Measurements from ENCODE around the gene XRN2. TPM values are rescaled to one million over a fixed set of nuclear protein-coding genes. Genes with fewer than 3 reads are reported as not detected.

Gene XRN2
- total RNA-seq, 1 donor from 2014 or later: 76.6 TPM

DNA sequence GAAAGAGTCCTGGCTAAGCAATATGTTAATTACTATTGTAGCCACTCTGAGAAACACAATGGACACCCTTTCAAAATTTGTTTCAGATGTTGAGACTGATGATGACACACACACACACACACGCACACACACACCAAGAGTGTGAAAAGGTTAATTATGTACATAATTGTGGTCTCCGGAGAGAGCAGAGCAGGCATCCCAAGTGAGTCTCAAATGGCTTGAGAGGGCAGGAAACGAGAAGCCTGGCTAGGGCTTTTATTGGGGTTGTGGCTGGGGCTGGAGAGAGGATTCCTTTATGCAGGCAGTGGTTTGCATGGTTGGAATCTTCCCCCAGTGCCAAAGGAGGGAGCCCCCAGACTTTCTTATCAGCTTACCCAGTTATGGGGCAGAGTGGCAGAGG is 132.4 kb downstream of the XRN2 start:
- no peak for DNase-seq (ENCODE audit: extremely low spot score, unreplicated experiment)
- Mint-ChIP-seq H3K27me3 (peaks cover 39% of the 10 kb centered on the region), H3K27ac (no peak overlapping the region), H3K4me3 (no peak overlapping the region), H3K36me3 (no peaks in the 10 kb centered on the region), H3K4me1 (ENCODE audit: unreplicated experiment) (no peaks in the 10 kb centered on the region), H3K9me3 (no peaks in the 10 kb centered on the region)
- TF ChIP-seq, protein P1, sequence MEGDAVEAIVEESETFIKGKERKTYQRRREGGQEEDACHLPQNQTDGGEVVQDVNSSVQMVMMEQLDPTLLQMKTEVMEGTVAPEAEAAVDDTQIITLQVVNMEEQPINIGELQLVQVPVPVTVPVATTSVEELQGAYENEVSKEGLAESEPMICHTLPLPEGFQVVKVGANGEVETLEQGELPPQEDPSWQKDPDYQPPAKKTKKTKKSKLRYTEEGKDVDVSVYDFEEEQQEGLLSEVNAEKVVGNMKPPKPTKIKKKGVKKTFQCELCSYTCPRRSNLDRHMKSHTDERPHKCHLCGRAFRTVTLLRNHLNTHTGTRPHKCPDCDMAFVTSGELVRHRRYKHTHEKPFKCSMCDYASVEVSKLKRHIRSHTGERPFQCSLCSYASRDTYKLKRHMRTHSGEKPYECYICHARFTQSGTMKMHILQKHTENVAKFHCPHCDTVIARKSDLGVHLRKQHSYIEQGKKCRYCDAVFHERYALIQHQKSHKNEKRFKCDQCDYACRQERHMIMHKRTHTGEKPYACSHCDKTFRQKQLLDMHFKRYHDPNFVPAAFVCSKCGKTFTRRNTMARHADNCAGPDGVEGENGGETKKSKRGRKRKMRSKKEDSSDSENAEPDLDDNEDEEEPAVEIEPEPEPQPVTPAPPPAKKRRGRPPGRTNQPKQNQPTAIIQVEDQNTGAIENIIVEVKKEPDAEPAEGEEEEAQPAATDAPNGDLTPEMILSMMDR (conservative IDR thresholded peaks at IDR 0.05): no peak

DNA sequence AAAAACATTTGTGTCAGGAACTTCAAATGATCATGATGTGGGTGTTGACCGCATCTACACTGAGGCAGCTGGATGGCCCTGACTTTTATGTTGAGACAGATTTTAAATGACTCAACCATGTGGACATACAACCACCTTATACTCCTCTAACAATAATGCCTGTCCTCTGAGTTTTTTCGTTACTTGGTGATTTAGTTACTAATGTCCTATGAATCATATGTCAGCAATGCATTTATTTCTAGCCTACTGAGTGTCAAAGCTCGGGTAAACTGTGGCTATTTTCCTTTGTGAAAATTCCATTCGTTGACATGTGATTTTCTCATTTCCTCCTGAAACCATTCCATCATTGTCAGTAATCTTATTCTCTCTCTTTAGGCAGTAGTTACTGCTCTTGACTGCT is 133.1 kb downstream of the XRN2 start:
- Mint-ChIP-seq H3K27me3 (peaks cover 43% of the 10 kb centered on the region), H3K36me3 (no peaks in the 10 kb centered on the region), H3K4me3 (no peak overlapping the region), H3K9me3 (no peaks in the 10 kb centered on the region), H3K4me1 (ENCODE audit: unreplicated experiment) (no peaks in the 10 kb centered on the region), H3K27ac (no peak overlapping the region)
- no peak for DNase-seq (ENCODE audit: extremely low spot score, unreplicated experiment)
- TF ChIP-seq, protein P1 (conservative IDR thresholded peaks at IDR 0.05): no peak

DNA sequence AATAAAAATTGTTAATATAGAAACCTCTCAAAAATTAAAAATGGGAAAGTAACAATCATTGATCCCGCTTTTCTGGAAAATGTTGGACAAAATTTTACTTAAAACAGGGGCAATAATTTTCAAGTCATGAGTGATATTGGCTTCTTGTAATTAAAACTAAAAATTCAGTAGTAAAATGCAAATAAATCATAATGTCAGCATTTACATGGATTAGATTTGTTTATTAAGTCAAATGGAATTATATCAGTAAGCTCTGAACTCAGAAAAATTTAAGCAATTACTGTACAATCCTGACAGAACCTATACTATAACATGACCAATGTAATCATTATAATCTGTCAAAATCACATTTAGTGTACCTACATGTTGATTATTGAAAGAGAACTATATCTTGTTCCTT is 134.1 kb downstream of the XRN2 start:
- TF ChIP-seq, protein P1 (conservative IDR thresholded peaks at IDR 0.05): no peak

DNA sequence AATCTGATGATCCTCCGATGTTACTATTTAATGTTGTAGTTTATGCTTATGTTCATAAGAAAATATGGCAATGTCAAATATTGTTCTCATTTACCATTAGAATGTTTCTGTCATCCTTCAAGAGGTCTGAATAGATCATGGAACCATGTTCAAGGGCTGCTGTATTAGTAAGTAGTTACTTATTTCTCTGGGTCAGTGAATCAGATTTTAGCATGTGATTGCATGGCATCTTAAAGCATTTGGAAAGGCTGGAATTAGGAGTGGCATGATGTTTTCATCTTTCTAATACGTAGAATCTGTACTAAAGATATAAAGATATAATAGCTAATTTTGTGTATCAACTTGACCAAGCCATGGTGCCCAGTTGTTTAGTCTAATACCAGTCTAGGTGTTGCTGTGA is 134.7 kb downstream of the XRN2 start:
- Mint-ChIP-seq H3K27me3 (peaks cover 43% of the 10 kb centered on the region), H3K27ac (no peak overlapping the region), H3K36me3 (no peaks in the 10 kb centered on the region)

More for the DNA sequence above, 134.1 kb downstream of the XRN2 start:
- Mint-ChIP-seq H3K27me3 (peaks cover 43% of the 10 kb centered on the region), H3K36me3 (no peaks in the 10 kb centered on the region), H3K27ac (no peak overlapping the region), H3K4me1 (ENCODE audit: unreplicated experiment) (no peaks in the 10 kb centered on the region), H3K9me3 (no peaks in the 10 kb centered on the region), H3K4me3 (no peak overlapping the region)
- DNase-seq (ENCODE audit: extremely low spot score, unreplicated experiment): no peak

More for the DNA sequence above, 134.7 kb downstream of the XRN2 start:
- no peak for DNase-seq (ENCODE audit: extremely low spot score, unreplicated experiment)
- no peak overlapping the region for H3K4me3 Mint-ChIP-seq
- H3K4me1 Mint-ChIP-seq (ENCODE audit: unreplicated experiment): no peaks in the 10 kb centered on the region
- TF ChIP-seq, protein P1 (conservative IDR thresholded peaks at IDR 0.05): no peak
- no peaks in the 10 kb centered on the region for H3K9me3 Mint-ChIP-seq

Other genes with a start within 250 kb of the XRN2 start
- gene LINC00237, start 197.0 kb upstream of the XRN2 start, total RNA-seq (ENCODE audit: low replicate concordance): not detected in 2 replicates
- 13.8 and 15.5 TPM in 2 replicates for gene KIZ, start 177.2 kb upstream of the XRN2 start, total RNA-seq (ENCODE audit: low replicate concordance)
- not detected in 2 replicates for gene NKX2-4, start 94.2 kb downstream of the XRN2 start, total RNA-seq (ENCODE audit: low replicate concordance)
- gene NKX2-2, start 210.7 kb downstream of the XRN2 start, total RNA-seq (ENCODE audit: low replicate concordance): 6.0 and 15.4 TPM in 2 replicates

Data from type B pancreatic cell (in vitro differentiated cells).